ENCODE results near the gene SOD3.

SOD3 gene

GRCh38 chr4:24770667-24771066 is 24.7 kb upstream of the SOD3 start:
- TF ChIP-seq TEAD4 (IDR thresholded peaks at IDR 0.05): no peak
- TF ChIP-seq USF1 (IDR thresholded peaks at IDR 0.05): no peak
- no peak for TF ChIP-seq TCF12 (IDR thresholded peaks at IDR 0.05; ENCODE audit: low read depth)
- no peak for TF ChIP-seq MAX (IDR thresholded peaks at IDR 0.05)
- TF ChIP-seq CREB1 (IDR thresholded peaks at IDR 0.05; ENCODE audit: low read depth): no peak

- TF ChIP-seq CEBPB (IDR thresholded peaks at IDR 0.05) (no peak), TCF12 (IDR thresholded peaks at IDR 0.05; ENCODE audit: low read depth) (no peak), TEAD4 (IDR thresholded peaks at IDR 0.05) (no peak), USF1 (IDR thresholded peaks at IDR 0.05) (no peak), CREB1 (IDR thresholded peaks at IDR 0.05; ENCODE audit: low read depth) (no peak)
Measured at GRCh38 chr4:24771241-24771640, 24.1 kb upstream of the SOD3 start.

DNA sequence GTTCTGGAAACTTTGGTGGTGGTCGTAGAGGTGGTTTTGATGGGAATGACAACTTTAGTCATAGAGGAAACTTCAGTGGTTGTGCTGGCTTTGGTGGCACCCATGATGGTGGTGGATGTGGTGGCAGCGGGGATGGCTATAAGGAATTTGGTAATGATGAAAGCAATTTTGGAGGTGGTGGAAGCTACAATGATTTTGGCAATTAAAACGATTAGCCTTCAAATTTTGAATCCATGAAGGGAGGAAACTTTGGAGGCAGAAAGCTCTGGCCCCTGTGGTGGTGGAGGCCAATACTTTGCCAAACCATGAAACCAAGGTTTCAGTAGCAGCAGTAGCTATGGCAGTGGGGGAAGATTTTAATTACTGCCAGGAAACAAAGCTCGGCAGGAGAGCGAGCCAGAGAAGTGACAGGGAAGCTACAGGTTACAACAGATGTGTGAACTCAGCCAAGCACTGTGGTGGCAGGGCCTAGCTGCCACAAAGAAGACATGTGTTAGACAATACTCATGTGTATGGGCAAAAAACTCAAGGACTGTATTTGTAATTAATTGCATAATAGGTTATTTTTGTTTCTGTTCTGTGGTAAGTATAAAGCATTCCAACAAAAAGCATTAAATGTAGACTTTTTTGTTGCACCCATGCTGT is 23.2 kb upstream of the SOD3 start:
- TF ChIP-seq CREB1 (IDR thresholded peaks at IDR 0.05; ENCODE audit: low read depth) (no peak), NFIC (IDR thresholded peaks at IDR 0.05) (no peak), CEBPB (IDR thresholded peaks at IDR 0.05) (no peak), RAD21 (IDR thresholded peaks at IDR 0.05; ENCODE audit: low read depth) (no peak), FOXM1 (IDR thresholded peaks at IDR 0.05; ENCODE audit: borderline replicate concordance, low read depth) (no peak), EGR1 (IDR thresholded peaks at IDR 0.05) (no peak)

- TF ChIP-seq YY1 (IDR thresholded peaks at IDR 0.05; ENCODE audit: low read depth): no peak
- no peak for TF ChIP-seq MAX (IDR thresholded peaks at IDR 0.05)
- no peak for TF ChIP-seq TAF1 (IDR thresholded peaks at IDR 0.05; ENCODE audit: low read depth)
- no peak for TF ChIP-seq TEAD4 (IDR thresholded peaks at IDR 0.05)
- TF ChIP-seq CEBPB (IDR thresholded peaks at IDR 0.05): no peak
- TF ChIP-seq NFIC (IDR thresholded peaks at IDR 0.05): no peak
- TF ChIP-seq USF1 (IDR thresholded peaks at IDR 0.05): no peak
- no peak for TF ChIP-seq EP300 (IDR thresholded peaks at IDR 0.05; ENCODE audit: borderline replicate concordance)
- TF ChIP-seq TCF12 (IDR thresholded peaks at IDR 0.05; ENCODE audit: low read depth): no peak
Measured at GRCh38 chr4:24772952-24773351, 22.4 kb upstream of the SOD3 start.

- TF ChIP-seq EP300 (IDR thresholded peaks at IDR 0.05; ENCODE audit: borderline replicate concordance): no peak
- TF ChIP-seq ZBTB7A (IDR thresholded peaks at IDR 0.05; ENCODE audit: low read depth): no peak
- TF ChIP-seq NFIC (IDR thresholded peaks at IDR 0.05): no peak
Measured at GRCh38 chr4:24774452-24774851, 20.9 kb upstream of the SOD3 start.

- no peak for TF ChIP-seq CREB1 (IDR thresholded peaks at IDR 0.05; ENCODE audit: low read depth)
- TF ChIP-seq CEBPB (IDR thresholded peaks at IDR 0.05): peak; percentile 7; the same call in 1 of the 2 replicates
Measured at GRCh38 chr4:24775032-24775605, 20.3 kb upstream of the SOD3 start.

DNA sequence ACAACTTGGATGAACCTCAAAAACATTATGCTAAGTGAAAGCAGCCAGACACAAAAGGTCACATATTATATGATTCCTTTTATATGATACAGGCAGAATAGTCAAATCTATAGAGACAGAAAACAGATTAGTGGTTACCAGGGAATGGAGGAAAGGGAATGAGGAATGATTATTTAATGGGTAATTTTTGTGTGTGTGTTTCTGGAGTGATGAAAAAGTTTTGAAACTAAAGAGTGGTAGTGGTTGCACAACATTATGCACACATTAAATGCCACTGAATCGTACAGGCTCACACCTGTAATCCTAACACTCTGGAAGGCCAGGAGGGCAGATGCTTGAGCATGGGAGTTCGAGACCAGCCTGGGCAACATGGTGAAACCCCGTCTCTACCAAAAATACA is 19.6 kb upstream of the SOD3 start:
- no peak for TF ChIP-seq TAF1 (IDR thresholded peaks at IDR 0.05; ENCODE audit: low read depth)
- no peak for TF ChIP-seq CEBPB (IDR thresholded peaks at IDR 0.05)
- no peak for TF ChIP-seq MAX (IDR thresholded peaks at IDR 0.05)
- no peak for TF ChIP-seq FOXM1 (IDR thresholded peaks at IDR 0.05; ENCODE audit: borderline replicate concordance, low read depth)
- TF ChIP-seq TCF12 (IDR thresholded peaks at IDR 0.05; ENCODE audit: low read depth): no peak

- TF ChIP-seq USF1 (IDR thresholded peaks at IDR 0.05) (no peak), ZBTB7A (IDR thresholded peaks at IDR 0.05; ENCODE audit: low read depth) (no peak), RAD21 (IDR thresholded peaks at IDR 0.05; ENCODE audit: low read depth) (no peak), TEAD4 (IDR thresholded peaks at IDR 0.05) (no peak), NFIC (IDR thresholded peaks at IDR 0.05) (no peak), CEBPB (IDR thresholded peaks at IDR 0.05) (no peak)
- TF ChIP-seq, protein P1, sequence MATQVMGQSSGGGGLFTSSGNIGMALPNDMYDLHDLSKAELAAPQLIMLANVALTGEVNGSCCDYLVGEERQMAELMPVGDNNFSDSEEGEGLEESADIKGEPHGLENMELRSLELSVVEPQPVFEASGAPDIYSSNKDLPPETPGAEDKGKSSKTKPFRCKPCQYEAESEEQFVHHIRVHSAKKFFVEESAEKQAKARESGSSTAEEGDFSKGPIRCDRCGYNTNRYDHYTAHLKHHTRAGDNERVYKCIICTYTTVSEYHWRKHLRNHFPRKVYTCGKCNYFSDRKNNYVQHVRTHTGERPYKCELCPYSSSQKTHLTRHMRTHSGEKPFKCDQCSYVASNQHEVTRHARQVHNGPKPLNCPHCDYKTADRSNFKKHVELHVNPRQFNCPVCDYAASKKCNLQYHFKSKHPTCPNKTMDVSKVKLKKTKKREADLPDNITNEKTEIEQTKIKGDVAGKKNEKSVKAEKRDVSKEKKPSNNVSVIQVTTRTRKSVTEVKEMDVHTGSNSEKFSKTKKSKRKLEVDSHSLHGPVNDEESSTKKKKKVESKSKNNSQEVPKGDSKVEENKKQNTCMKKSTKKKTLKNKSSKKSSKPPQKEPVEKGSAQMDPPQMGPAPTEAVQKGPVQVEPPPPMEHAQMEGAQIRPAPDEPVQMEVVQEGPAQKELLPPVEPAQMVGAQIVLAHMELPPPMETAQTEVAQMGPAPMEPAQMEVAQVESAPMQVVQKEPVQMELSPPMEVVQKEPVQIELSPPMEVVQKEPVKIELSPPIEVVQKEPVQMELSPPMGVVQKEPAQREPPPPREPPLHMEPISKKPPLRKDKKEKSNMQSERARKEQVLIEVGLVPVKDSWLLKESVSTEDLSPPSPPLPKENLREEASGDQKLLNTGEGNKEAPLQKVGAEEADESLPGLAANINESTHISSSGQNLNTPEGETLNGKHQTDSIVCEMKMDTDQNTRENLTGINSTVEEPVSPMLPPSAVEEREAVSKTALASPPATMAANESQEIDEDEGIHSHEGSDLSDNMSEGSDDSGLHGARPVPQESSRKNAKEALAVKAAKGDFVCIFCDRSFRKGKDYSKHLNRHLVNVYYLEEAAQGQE (IDR thresholded peaks at IDR 0.05; ENCODE audit: low read depth): no peak
Measured at GRCh38 chr4:24777536-24778463, 17.6 kb upstream of the SOD3 start.

All from Ishikawa (cell line).